ENCODE measurements around the gene RCL1.

DNA sequence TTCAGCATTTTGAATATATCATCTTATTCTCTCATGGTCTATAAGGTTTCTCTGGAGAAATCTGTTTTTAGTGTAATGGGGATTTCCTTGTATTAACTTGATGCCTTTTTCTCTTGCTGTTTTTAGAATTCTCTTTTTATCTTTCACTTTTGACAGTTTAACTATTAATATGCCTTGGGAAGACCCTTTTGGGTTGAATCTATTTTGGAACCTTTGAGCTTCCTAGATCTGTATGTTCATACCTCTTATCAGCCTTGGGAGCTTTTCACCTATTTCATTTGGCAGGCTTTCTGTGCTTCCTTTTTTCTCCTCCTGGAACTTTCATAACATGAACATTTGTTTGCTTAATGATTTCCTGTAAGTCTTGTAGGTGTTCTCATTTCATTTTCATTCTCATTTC lies 22.2 kb downstream of the RCL1 start:
- TF ChIP-seq, protein P1, sequence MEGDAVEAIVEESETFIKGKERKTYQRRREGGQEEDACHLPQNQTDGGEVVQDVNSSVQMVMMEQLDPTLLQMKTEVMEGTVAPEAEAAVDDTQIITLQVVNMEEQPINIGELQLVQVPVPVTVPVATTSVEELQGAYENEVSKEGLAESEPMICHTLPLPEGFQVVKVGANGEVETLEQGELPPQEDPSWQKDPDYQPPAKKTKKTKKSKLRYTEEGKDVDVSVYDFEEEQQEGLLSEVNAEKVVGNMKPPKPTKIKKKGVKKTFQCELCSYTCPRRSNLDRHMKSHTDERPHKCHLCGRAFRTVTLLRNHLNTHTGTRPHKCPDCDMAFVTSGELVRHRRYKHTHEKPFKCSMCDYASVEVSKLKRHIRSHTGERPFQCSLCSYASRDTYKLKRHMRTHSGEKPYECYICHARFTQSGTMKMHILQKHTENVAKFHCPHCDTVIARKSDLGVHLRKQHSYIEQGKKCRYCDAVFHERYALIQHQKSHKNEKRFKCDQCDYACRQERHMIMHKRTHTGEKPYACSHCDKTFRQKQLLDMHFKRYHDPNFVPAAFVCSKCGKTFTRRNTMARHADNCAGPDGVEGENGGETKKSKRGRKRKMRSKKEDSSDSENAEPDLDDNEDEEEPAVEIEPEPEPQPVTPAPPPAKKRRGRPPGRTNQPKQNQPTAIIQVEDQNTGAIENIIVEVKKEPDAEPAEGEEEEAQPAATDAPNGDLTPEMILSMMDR (IDR thresholded peaks at IDR 0.05; ENCODE audit: low read depth, low read length): no peak
- TF ChIP-seq EZH2phosphoT487 (IDR thresholded peaks at IDR 0.05; ENCODE audit: low read depth): no peak
